Stimulated activated CD4-positive, alpha-beta T cell treated with anti-CD3 and anti-CD28 coated beads, Interleukin-1b, Interleukin-23, amount 100 ng/mL, for 1 hour (primary cell): ENCODE results near the gene BBS2.
"Not testable (repeated sequence)": the region's sequence is repeated elsewhere in the genome, so short reads cannot be mapped to it uniquely, and the experiment has no call there.

Source experiments
- DNase-seq, 2 donors: peaks; one replicate each; pipeline ENCODE4 v3.0.0-alpha.2; 2020; ENCODE audit warnings: low read depth in 2 of 2

Gene BBS2

DNA sequence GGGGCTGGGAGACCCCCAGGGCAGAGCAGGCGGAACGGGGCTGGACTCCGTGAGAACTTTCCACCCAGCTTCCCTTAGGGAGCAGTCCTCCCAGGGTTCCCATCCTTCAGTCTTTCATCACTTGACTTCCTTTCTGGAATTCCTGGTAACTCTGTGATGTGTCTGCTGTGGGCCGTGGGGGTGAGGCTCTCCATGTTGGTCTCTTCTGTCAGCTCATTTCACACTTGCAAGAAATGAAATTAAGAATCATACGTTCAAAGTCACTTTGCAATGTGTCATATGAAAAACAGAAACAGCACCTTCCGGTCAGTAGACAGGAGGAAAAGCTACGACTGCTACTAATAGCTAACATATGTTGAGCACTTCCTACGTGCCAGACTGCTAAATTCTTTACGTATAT is 5.4 kb upstream of the BBS2 start:
- DNase-seq, result no peak

DNA sequence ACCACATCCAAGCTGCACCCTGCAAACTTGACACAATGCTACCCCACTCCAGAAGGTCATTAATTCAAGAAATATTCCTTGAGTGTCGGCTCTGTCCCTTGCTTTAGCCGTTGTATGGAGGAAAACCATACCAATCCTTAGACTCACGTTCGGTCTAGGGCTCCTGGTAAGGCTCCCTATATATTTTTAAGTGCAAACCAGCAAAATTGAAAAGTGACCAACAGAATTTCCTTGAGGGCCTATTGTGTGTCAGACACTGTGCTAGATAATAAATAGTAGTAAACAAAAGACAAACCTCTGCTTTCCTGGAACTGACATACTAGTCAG is 390 bp upstream of the BBS2 start:
- no peak for DNase-seq

DNA sequence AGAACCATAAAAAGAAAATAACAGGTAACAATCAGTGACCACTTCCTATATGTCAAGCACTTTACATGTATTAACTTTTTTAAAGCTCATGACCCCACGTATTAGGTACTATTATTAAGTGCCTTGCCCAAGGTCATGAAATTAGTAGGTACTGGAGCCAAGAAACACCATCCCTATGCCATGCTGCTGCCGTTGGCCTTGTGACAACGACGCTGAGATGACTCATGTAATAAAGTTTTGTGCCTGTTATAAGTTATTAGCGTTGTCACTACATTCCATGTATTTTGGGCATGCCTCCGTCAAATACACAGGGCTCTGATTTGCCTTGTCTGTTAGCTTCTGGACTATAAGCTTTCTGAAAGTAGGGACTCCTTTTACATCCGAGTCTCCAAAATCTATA is 1.4 kb downstream of the BBS2 start:
- DNase-seq, result no peak

DNA sequence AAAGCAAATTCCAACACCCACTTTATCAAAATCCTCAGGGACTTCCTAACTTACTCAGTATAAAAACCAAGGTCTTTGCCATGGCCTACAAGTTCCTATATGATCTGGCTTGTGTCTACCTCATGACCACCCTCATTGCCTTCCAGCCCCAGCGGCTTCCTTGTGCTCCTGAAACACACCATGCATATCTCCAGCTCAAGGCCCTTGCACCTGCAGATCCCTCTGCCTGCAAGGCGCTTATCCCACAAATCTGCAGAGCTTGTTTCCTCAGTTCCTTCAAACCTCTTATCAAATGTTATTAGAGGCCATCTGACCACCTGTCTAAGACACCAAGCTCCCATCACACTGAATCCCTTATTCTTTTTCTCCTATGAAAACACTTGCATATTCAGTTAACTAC is 2.6 kb downstream of the BBS2 start:
- no peak for DNase-seq

DNA sequence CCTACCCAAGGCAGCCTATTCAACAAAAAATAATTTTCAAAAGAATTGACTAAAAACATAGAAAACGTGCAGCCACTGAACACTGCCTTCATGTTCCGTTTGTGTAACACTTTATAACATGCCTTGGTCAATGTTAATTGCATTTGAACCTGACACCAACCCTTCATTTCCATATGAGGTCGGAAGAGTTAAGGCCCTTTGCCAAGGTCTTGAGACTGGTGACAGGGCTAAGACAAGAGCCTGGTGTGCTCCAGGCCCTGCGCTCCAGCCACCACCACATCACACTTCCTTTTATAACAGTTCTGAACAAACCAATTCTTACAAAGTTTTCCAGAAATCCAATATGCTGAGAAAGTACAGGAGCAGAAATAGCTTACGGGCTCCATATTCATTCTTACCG is 4.2 kb downstream of the BBS2 start:
- DNase-seq, result no peak

DNA sequence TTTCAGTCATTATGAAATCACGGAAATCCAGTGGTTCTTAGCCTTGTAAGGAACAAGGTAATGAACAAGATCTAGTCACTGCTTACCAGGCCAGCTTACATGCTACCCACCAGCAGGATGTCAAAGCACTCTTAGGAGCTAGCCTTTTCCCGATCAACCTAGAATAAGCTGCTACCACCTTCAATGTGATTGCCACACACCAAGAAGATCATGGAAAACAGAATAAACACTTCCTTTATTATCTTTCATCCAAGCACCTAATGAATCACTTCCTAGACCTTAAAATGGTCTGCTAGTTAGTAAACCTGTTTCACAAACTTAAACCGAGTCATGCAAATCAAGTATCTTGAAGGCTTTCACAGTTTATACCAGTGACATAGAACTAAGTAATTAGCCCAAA is 5.0 kb downstream of the BBS2 start:
- no peak for DNase-seq

DNA sequence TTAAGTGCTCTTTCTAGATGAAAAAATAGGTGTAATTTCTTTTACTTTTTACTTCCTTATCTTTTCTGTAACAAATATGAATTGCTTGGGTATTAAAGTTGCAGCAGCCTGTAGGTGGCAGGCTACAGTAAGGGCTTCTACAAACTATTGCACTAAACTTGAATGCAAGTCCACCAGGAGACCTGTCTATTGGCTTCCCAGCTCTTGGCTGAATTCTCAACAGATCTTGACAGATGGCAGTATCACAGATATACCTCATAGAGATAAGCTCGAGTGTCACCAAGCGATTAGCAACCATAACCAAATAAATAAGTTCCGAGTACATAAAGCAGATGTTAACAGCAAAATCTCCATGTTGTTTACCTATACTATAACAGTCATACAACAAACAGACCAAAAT is 5.9 kb downstream of the BBS2 start:
- no peak for DNase-seq

DNA sequence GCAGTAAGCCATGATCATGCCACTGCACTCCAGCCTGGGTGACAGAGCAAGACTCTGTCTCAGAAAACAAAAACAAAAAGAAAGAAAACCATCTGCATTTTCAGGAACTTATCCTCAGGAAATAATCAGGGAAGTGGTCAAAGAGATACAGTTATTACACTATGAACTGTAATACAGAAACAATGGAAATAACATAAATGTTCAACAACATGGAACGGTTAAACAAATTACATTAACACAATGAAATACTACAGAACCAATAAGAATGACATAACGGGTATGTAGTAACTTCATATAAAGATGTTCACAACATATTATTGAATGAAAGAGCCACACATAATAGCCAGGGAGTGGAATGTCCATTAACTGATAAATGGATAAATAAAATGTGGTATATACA is 6.7 kb downstream of the BBS2 start:
- no peak for DNase-seq

DNA sequence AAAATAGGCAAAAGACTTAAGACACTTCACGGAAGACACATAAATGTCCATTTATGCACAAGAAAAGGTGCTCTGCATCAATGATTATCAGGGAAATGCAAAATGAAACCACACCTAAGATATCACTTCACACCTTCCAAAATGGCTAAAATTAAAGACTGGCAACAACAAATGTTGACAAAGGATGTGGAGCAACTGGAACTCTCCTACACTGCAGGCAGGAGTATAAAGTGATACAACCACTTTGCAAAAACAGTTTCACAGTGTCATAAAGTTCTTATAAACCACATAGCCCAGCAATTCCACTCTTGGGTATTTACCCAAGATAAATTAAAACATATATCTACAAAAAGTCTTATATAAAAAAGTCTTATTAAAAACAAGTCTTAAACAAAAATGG is 7.8 kb downstream of the BBS2 start:
- no peak for DNase-seq

DNA sequence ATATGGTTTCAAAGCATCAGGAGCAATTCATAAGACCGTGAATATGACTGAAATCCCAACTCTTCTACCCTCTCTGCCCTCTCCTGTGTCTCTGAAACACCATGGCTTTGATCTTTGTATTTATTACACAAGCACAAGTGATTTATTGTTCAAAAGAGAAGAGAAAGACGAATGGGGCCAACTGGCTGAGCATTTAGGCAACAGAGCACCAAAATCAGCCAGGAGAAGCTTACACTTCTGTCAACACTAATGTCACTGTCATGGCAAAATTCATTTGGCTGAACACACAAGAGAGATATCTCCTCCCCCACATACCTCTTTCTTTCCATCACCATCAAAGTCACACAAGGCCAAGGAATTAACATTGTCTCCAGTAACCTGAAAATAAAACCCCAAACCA is 9.3 kb downstream of the BBS2 start:
- no peak for DNase-seq

DNA sequence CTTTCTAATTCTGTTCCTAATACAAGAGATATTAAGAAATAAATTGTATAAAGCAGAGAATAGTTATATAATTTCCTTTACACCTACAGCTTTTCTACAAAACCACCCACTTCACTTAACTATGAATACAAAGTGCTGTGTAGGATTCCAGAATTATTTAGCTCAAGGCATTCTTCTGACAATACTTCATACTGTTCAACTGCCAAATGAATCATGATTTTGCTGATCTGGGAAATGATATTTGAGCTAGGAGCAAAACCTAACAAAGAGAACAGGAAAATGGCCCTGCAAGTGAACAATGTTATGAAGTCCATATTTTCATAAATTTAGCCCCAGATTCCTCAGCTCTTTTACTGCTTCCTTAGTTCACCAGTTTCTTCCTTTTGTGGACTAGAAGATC is 12.9 kb downstream of the BBS2 start:
- DNase-seq, result no peak

DNA sequence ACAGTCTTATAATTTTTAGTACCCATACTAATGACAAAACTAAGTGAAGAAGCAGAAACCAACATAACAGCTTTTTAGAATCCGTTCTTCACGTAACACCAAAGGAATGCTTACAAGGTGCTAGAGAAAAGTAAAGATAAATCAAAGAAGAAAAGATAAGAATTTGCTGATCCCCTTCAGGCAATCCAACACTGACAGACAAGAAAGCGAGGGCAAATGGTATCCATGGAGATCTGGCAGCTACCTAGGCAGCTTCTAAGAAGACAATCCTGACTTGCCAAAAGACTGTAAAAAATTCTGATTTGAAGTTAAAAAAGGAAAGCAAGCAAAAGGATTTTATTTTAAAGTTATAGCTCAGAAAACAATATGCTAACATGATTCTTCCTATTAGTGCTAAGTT is 14.6 kb downstream of the BBS2 start:
- DNase-seq, result no peak

DNA sequence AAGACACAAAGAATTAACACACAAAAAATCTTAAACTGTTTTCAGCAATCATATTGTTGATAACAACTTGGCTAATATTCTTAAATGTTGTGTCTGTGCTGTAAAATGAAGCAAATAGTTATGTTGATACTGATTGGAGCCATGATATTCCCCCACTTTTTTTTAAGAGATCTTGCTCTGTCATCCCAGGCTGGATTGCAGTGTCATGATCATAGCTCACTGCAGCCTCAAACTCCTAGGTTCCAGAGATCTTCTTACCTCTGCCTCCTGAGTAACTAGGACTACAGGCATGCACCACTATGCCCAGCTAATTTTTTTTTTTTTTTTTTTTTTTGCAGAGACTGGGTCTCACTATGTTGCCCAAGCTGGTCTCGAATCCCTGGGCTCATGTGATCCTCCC is 26.0 kb downstream of the BBS2 start:
- DNase-seq, result no peak

DNA sequence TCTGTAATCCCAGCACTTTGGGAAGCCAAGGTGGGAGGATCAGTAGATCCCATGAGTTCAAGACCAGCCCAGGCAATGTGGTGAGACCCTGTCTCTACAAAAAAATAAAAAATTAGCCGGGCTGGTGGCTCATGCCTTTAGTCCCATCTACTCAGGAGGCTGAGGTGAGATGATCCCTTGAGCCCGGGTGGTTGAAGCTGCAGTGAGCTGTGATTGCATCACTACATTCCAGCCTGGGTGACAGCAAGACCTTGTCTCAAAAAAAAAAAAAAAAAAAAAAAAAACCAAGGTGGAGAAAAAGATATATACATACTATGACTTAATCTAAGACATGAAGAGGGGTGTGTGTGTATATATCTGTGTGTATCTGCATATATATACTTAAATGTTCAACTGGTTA is 26.7 kb downstream of the BBS2 start:
- no peak for DNase-seq

DNA sequence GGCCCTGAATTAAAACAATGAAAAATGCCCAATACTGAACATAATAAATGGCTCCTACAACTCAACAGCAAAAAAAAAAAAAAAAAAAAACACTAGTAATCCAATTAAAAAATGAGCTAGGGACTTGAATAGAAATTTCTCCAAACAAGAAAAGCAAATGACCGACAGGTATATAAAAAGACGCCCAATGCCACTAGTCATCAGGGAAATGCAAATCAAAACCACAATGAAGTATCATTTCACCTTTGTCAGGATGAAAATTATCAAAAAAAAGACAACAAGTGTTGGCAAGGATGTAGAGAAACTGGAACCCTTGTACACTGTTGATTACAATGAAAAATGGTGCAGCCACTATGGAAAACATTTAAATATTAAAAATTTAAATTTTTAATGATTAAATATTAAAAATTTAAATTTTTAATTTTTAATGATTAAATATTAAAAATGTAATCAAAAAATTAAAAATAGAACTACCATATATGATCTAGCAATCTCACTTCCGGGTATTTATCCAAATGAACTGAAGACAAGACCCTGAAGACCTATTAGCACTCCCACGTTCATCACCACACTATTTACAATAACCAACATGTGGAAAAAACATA is 28.1 kb downstream of the BBS2 start:
- DNase-seq, result no peak

DNA sequence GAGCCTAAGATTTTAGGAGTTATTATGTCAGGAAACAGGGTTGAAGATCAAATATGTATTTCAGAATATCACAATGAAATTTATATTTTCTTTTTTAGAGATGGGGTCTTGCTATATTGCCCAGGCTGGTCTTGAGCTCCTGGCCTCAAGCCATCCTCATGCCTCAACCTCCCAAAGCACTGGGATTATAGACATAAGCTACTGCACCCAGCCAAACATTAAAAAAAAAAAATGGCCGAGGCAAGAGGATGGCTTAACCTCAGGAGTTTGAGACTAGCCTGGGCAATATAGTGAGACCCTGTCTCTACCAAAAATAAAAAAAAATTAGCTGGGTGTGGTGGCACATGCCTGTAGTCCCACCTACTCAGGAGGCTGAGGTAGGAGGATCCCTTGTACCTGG is 31.0 kb downstream of the BBS2 start:
- DNase-seq, result not testable (repeated sequence)

DNA sequence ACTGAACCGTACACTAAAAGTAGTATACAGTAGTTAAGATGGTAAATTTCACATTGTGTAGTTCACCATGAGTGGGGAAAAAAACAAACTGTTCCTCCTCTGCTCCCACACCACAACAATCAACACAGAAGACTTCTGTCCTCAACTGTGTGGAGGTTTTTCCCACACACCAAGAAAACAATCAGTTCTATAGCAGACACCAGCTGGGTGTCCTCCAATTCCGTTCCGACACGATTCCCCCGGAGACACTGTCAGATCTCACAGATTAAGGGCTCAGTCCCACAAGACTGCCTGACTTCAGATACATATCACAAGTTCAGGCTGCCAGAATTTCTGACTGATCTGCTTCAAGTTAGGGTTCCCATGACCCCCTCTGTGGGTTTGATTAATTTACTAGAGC is 31.8 kb downstream of the BBS2 start:
- DNase-seq, result no peak

DNA sequence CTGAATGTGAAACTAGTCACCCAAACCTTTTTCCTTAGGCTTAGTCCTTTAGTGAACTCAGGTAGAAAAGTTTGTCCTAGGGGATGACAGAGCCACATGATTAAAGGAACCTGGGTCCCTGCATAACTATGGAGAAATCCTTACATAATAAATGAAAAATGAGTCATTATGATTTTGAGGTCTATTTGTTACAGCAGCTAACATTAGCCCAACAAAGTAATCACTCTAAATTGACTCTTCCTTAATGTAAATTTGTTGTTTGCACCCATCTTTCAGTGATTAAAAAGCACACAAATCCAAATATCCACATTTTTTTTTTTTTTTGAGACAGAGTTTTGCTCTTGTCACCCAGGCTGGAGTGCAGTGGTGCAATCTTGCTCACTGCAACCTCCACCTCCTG is 36.4 kb downstream of the BBS2 start:
- DNase-seq, result no peak

DNA sequence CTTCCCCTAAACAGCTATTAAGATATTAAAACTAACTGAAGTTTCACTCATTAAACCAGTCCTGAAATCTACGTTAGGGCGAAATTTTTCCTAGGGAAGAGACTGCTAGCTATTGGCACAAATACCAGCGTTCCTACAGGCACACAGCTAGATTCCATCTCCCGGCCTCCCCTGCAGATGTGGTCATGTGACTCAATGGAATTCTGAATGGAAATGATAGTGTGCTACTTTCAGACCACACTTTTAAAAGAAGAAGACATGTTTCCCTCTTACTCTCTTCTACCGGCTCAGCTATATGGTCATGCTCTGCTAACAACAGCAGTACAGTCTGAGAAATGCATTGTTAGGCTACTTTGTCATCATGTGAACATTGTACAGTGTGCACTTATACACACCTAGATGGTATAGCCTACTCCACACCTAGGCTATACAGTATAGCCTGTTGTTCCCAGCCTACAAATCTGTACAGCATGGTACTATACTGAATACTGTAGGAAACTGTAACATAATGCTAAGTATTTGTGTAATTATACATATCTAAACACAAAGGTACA is 37.1 kb downstream of the BBS2 start:
- no peak for DNase-seq

DNA sequence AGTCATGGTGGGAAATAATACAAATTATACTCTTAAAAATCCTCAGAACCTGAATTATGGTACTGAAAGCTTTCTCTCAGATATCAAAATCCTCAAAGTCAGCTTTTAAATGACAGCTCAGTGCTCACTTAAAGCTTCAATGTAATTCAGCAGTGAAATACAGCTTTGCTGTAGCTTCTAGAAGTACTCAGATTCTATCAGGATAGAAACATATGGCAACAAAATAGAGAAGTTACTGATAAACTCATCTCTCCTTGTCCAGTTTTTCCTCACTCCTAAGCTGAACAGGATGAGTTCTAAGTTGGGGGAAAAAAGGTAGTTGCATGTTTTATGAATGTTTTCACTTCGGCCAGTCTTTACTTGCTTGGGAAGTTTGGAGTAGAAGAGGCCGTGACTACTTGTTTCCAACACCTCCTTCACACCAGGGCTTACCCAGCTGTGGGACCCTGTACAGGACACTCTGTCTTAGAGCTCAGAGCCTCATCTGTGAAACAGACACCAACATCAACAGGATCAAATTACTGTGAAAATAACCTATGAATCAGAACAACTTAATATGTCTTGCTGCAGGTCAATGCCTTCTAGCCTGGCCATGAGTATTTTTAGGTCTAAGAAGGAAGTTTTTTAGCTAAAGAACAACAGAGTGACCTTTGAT is 38.2 kb downstream of the BBS2 start:
- no peak for DNase-seq

DNA sequence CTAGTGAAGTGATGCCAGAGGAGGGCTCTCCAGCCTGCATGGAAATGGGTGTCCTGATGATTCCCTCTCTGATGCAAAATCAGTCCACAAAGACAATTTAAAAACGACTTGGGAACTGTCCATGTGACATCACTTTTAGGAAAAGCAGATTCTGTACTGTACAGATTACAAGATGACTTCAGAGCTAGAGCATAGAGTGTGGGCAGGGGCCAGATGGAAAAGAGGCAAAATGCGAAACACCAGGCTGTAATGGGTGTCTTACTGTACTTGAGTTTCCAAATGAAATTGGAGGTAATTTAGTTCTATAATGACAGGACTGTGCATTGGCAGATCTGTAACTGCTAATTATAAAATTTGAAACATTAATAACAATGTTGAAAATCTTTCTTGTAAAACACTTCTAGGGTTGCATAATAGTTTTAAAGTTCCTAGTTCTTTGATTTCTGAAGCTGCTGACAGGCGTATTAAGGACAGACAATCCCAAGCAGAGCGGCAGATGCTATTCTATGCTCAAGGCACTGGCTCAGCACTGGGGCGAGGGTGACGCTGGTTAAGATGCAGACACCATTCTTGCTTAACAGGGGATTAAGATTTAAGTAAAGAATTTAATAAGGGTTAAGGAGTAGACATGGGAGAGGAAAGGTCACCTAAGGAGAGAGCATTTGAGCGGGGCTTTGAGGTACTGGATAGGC is 38.9 kb downstream of the BBS2 start:
- no peak for DNase-seq

DNA sequence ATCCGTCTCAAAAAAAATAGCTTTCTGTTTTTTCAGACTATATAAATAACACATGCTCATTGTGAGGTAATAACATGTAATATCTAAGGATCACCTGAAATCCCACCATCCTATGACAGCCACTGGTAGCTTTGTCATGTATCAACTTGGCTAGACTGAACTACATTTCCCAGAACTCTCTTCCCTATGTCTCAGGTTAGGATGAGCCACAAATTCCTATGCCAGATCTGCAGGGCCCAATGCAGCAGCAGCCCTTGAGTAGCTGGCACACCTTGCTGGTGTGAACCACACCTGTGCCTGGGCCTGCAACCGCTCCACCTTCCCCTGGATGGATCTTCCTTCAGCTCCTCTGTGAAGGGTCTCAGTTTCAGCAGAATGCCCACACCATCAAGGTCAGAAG is 40.4 kb downstream of the BBS2 start:
- no peak for DNase-seq

DNA sequence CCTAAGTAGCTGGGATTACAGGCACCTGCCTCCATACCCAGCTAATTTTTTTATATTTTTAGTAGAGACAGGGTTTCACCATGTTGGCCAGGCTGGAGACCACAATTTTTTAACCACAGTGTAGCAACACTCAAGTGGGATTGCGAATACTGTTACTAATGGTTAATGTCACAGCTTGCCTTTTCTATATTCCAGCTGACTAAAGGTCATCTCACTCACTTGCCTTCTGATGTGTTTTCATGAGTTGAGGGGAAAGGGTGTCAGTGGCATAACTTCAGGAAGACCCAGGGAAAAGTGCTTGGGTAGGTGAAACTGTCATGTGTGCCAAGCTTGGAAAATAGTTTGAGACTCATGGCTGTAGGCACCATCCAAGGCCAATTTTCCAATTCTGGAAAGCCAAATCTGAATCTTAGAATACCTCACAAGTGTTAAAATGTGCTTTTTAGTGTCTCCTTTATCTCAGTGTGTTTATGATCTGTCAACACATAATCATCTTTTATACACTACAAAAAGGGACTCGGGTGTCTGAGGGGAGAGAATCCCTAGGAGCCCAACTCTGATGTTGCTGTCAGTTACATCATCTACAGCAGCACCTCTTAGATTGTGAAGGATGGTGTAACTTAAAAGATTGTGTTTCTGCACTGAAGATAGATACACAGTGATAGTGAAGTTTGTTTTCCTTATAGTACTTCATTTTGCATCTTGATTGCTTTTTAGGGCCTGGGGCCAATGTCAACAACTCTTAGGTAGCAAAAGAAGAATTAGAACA is 41.4 kb downstream of the BBS2 start:
- DNase-seq, result no peak
